ENCODE results near the gene MAP2K3.
"Not testable (repeated sequence)": the region's sequence is repeated elsewhere in the genome, so short reads cannot be mapped to it uniquely, and the experiment has no call there.

DNA sequence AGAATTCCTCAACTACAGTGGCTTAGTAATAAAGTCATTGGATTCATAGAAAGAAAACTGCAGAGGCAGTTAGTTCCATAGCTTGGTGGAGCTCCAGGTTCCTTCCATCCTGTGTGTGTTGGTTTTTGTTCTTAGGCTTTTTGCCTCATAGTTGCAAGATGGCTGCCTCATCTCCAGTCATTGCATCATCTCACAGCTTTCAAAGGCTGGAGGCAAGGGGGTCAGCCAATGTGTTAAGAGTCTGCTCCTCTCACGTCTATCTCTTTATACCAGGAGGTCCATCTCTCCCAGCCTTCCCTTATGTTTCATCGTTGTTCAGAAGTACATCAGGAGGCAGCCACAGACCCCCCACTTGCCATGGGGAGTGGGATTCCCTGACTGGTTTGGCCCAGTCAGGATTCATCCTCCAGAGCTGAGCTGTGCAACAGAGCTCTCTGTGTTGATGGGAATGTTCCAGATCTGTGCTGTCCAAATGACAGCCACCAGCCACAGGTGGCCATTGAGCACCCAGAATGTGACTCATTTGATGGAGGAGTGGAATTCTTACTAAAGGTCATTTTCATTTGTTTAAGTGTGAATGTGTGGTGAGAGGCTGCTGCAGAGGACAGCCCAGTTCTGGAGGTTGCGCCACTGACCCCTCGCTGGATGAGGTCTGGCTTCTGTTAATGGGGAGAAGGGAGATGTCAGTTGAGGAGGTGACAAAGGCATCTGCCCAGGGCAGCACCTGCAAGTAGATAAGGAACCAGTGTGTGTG, 52.2 kb downstream of the MAP2K3 start:
- TF ChIP-seq, protein P1, sequence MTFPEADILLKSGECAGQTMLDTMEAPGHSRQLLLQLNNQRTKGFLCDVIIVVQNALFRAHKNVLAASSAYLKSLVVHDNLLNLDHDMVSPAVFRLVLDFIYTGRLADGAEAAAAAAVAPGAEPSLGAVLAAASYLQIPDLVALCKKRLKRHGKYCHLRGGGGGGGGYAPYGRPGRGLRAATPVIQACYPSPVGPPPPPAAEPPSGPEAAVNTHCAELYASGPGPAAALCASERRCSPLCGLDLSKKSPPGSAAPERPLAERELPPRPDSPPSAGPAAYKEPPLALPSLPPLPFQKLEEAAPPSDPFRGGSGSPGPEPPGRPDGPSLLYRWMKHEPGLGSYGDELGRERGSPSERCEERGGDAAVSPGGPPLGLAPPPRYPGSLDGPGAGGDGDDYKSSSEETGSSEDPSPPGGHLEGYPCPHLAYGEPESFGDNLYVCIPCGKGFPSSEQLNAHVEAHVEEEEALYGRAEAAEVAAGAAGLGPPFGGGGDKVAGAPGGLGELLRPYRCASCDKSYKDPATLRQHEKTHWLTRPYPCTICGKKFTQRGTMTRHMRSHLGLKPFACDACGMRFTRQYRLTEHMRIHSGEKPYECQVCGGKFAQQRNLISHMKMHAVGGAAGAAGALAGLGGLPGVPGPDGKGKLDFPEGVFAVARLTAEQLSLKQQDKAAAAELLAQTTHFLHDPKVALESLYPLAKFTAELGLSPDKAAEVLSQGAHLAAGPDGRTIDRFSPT (tag by site-specific recombination; IDR thresholded peaks at IDR 0.05): not testable (repeated sequence)
- TF ChIP-seq KLF1 (tag by site-specific recombination; IDR thresholded peaks at IDR 0.05); ZNF76 (tag by site-specific recombination; IDR thresholded peaks at IDR 0.05; ENCODE audit: borderline replicate concordance, low read depth); PRDM1 (tag by site-specific recombination; IDR thresholded peaks at IDR 0.05); ZNF423 (tag by site-specific recombination; IDR thresholded peaks at IDR 0.05); ZBTB7A (tag by site-specific recombination; IDR thresholded peaks at IDR 0.05; ENCODE audit: low read depth); ZNF707 (tag by site-specific recombination; IDR thresholded peaks at IDR 0.05): not testable (repeated sequence)
- TF ChIP-seq, protein P2, sequence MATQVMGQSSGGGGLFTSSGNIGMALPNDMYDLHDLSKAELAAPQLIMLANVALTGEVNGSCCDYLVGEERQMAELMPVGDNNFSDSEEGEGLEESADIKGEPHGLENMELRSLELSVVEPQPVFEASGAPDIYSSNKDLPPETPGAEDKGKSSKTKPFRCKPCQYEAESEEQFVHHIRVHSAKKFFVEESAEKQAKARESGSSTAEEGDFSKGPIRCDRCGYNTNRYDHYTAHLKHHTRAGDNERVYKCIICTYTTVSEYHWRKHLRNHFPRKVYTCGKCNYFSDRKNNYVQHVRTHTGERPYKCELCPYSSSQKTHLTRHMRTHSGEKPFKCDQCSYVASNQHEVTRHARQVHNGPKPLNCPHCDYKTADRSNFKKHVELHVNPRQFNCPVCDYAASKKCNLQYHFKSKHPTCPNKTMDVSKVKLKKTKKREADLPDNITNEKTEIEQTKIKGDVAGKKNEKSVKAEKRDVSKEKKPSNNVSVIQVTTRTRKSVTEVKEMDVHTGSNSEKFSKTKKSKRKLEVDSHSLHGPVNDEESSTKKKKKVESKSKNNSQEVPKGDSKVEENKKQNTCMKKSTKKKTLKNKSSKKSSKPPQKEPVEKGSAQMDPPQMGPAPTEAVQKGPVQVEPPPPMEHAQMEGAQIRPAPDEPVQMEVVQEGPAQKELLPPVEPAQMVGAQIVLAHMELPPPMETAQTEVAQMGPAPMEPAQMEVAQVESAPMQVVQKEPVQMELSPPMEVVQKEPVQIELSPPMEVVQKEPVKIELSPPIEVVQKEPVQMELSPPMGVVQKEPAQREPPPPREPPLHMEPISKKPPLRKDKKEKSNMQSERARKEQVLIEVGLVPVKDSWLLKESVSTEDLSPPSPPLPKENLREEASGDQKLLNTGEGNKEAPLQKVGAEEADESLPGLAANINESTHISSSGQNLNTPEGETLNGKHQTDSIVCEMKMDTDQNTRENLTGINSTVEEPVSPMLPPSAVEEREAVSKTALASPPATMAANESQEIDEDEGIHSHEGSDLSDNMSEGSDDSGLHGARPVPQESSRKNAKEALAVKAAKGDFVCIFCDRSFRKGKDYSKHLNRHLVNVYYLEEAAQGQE (tag by site-specific recombination; IDR thresholded peaks at IDR 0.05): not testable (repeated sequence)
- TF ChIP-seq, protein P3, sequence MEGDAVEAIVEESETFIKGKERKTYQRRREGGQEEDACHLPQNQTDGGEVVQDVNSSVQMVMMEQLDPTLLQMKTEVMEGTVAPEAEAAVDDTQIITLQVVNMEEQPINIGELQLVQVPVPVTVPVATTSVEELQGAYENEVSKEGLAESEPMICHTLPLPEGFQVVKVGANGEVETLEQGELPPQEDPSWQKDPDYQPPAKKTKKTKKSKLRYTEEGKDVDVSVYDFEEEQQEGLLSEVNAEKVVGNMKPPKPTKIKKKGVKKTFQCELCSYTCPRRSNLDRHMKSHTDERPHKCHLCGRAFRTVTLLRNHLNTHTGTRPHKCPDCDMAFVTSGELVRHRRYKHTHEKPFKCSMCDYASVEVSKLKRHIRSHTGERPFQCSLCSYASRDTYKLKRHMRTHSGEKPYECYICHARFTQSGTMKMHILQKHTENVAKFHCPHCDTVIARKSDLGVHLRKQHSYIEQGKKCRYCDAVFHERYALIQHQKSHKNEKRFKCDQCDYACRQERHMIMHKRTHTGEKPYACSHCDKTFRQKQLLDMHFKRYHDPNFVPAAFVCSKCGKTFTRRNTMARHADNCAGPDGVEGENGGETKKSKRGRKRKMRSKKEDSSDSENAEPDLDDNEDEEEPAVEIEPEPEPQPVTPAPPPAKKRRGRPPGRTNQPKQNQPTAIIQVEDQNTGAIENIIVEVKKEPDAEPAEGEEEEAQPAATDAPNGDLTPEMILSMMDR (tag by site-specific recombination; IDR thresholded peaks at IDR 0.05): not testable (repeated sequence)
- TF ChIP-seq, protein P4, sequence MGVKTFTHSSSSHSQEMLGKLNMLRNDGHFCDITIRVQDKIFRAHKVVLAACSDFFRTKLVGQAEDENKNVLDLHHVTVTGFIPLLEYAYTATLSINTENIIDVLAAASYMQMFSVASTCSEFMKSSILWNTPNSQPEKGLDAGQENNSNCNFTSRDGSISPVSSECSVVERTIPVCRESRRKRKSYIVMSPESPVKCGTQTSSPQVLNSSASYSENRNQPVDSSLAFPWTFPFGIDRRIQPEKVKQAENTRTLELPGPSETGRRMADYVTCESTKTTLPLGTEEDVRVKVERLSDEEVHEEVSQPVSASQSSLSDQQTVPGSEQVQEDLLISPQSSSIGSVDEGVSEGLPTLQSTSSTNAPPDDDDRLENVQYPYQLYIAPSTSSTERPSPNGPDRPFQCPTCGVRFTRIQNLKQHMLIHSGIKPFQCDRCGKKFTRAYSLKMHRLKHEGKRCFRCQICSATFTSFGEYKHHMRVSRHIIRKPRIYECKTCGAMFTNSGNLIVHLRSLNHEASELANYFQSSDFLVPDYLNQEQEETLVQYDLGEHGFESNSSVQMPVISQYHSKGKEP (tag by site-specific recombination; IDR thresholded peaks at IDR 0.05): not testable (repeated sequence)
- TF ChIP-seq, protein P5, sequence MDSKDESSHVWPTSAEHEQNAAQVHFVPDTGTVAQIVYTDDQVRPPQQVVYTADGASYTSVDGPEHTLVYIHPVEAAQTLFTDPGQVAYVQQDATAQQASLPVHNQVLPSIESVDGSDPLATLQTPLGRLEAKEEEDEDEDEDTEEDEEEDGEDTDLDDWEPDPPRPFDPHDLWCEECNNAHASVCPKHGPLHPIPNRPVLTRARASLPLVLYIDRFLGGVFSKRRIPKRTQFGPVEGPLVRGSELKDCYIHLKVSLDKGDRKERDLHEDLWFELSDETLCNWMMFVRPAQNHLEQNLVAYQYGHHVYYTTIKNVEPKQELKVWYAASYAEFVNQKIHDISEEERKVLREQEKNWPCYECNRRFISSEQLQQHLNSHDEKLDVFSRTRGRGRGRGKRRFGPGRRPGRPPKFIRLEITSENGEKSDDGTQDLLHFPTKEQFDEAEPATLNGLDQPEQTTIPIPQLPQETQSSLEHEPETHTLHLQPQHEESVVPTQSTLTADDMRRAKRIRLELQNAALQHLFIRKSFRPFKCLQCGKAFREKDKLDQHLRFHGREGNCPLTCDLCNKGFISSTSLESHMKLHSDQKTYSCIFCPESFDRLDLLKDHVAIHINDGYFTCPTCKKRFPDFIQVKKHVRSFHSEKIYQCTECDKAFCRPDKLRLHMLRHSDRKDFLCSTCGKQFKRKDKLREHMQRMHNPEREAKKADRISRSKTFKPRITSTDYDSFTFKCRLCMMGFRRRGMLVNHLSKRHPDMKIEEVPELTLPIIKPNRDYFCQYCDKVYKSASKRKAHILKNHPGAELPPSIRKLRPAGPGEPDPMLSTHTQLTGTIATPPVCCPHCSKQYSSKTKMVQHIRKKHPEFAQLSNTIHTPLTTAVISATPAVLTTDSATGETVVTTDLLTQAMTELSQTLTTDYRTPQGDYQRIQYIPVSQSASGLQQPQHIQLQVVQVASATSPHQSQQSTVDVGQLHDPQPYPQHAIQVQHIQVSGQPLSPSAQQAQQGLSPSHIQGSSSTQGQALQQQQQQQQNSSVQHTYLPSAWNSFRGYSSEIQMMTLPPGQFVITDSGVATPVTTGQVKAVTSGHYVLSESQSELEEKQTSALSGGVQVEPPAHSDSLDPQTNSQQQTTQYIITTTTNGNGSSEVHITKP (tag by site-specific recombination; IDR thresholded peaks at IDR 0.05): not testable (repeated sequence)

Measured in HEK293 (cell line).